Stomach (tissue), 4 donors: ENCODE results near the gene PRKN.

Source experiments
- POLR2A ChIP-seq, 4 donors: fragments of 450-650 bp; IDR thresholded peaks; one replicate each; pipeline ENCODE4 v1.6.1; 2016; ENCODE audit warnings: antibody characterized with exemption in 4 of 4, control low read depth in 2 of 4, mild to moderate bottlenecking in 1 of 4, moderate library complexity in 1 of 4
- TF ChIP-seq, protein P1 (sequence below), 7 experiments: fragments of 450-650 bp in 4 of 7; fragments of 200-600 bp in 3 of 7; sonication (generic) in 3 of 7; IDR thresholded peaks; one replicate each; pipeline ENCODE4 v1.5.1; 2016 to 2019; ENCODE audit warnings: antibody characterized with exemption in 7 of 7, control low read depth in 2 of 7, mild to moderate bottlenecking in 1 of 7

DNA sequence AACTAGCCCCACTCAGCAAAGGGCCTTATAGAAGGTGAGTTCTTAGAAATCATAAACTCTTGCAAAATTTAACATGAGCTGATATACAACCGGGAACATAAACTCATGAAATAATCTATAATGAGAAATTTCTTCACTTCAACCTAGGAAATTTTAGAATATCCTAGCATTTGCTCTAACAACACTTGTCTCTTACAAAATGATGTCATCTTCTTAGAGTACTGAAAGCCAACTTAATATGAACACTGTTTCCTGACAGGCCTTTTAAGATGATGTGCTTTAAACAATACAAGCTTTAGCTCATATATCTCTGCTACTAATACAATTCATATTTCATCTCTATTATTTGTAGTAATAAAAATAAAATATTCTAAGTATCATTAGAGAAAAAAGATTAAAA is 1.1 kb upstream of the PRKN start:
- TF ChIP-seq, protein P1, sequence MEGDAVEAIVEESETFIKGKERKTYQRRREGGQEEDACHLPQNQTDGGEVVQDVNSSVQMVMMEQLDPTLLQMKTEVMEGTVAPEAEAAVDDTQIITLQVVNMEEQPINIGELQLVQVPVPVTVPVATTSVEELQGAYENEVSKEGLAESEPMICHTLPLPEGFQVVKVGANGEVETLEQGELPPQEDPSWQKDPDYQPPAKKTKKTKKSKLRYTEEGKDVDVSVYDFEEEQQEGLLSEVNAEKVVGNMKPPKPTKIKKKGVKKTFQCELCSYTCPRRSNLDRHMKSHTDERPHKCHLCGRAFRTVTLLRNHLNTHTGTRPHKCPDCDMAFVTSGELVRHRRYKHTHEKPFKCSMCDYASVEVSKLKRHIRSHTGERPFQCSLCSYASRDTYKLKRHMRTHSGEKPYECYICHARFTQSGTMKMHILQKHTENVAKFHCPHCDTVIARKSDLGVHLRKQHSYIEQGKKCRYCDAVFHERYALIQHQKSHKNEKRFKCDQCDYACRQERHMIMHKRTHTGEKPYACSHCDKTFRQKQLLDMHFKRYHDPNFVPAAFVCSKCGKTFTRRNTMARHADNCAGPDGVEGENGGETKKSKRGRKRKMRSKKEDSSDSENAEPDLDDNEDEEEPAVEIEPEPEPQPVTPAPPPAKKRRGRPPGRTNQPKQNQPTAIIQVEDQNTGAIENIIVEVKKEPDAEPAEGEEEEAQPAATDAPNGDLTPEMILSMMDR (IDR thresholded peaks at IDR 0.05): no peak
- no peak for TF ChIP-seq POLR2A (IDR thresholded peaks at IDR 0.05)
